ENCODE results near the gene GRIA4. TPM values are rescaled to one million over a fixed set of nuclear protein-coding genes. Genes with fewer than 3 reads are reported as not detected.
"Not testable (repeated sequence)": the region's sequence is repeated elsewhere in the genome, so short reads cannot be mapped to it uniquely, and the experiment has no call there.

Gene GRIA4
- polyA plus RNA-seq, 3 donors = 0.51 to 0.94 (median 0.72) TPM

DNA sequence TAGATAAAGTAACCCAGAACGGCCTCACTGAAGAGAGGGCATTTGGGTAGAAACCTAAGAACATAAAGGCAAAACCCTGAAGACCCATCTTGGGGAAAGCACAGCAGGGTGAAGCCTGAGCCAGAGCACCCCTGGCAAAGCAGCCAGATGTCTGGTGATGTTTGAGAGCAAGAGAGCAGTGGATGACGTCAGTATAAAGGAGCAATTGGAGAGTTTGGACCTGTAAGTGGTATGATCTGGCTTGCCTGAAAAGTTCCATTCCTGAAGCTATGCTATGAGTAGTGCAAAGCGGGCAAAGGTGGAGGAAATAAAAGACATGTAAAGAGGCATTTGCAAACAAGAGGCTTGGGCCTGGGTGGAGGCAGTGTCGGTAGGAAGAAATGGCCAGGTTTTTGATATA lies 244.4 kb downstream of the GRIA4 start:
- DNase-seq (ENCODE audit: low read depth in 3 of 3, low spot score in 2 of 3) = no peak

DNA sequence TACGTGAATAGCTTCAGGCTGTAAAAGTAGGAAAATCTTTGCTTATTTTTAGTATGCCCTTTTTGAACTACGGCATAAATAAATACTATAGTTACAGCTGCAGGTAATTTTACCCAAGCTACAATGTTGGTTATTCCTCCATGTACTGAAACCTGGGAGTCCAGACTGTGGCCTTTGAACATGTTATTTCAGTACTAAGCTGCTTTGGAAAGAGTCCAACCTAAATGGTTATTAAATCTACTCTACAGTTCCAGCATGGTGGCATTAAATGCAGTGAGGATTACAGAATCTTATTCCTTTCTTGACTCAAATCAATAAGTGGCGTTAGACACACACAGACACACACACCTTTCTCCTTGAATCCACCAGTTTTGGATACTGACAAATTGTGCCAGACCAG lies 247.1 kb downstream of the GRIA4 start:
- no peak for DNase-seq (ENCODE audit: low read depth in 3 of 3, low spot score in 2 of 3)

DNA sequence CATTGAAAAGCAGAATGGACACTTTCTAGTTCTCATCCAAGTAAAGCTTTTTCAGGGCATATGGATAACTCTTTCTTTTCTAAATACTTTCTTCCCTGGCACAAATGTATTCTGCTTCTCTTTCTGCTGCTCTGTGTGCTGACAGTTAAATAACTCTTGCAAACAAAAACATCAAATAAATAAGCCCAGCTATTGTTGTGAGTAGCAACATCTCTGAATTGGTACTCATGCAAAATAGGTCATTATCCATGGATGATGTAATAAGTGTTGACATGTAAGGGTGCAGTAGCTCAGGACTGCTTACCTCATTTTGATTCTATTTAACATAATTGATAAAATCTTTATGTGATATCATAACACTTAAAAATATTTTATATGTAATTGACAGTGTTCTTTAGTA lies 247.9 kb downstream of the GRIA4 start:
- no peak for DNase-seq (ENCODE audit: low read depth in 3 of 3, low spot score in 2 of 3)

DNA sequence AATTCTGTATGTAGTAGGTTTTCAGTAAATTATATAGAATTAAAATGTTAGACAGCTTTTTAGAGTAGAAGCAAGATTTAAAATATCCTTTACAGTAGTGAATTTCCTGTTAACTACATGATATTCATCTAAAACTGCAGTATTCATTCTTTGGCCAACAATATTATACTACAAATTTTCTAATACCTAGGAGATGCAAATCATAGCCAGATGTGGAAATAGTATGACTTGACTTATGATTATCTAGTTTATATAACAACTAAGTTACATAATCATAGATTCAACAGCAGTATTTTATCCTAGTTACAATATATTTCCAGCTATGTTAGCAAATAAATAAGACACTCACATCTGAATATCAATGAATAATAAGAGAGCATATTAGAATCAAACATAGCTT lies 249.0 kb downstream of the GRIA4 start:
- no peak for DNase-seq (ENCODE audit: low read depth in 3 of 3, low spot score in 2 of 3)

DNA sequence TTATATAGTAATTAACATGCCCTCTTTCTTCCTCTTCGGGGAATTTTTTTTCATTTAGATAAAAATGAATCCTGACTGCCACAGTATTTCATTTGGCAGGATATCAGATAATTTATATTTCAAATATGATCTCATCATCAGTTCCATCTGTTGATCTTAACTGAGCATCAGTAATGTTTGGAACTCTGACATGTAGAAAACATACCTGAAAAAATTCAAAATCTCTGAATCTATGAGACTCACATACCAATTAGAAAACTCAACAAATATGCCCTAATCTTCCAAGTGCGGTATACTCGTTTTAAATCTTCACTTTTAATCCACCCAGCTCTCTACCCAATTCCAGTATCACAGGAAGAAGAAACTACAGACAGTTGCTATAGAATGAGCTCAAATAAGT lies 250.2 kb downstream of the GRIA4 start:
- DNase-seq (ENCODE audit: low read depth in 3 of 3, low spot score in 2 of 3) = no peak

DNA sequence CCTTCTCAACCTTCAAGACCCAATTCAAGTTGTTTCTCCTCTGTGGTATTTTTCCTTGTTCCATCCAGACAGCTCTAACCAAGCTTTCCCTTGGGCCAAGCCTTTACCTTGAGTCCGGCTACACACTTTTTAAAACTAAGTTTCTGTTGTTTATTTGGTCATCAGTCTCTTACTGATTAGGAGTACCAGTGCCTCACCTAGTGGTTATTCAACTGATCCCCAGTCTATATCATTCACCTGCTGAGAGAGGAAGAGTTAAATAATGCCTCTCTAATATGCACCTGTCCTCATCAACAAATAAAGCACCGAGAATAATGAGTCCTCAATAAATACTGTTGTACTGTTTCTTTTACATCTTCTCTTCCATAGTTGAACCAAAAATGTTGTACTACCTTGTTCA lies 251.4 kb downstream of the GRIA4 start:
- no peak for DNase-seq (ENCODE audit: low read depth in 3 of 3, low spot score in 2 of 3)

DNA sequence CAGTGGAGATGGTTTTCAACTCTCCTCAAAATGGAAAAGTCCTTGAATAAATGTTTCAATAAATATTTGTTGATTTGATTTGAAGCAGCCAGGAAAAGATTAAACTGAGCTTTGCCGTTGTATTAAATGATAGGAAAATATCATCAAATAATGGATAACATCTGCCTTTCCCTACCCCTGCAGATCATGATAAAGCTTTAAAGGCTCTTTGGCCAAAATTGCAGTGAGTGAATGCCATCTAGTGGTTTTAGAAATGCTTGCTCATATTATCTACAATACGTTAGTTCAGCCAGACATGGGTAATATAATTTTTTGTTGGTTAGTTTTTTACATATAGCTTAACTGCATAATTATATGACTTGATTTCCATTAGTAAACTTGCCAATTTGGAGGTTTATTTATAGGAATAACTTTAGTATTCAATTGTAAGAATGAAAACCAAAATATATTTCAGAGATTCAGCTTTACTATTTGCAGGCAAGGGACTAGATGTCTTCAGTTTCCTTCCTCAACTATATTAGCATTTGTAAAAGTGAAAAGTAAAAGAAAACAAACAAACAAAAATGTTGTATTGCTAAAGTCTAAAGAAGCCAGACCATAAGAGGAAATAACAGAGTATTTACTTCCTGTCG lies 253.0 kb downstream of the GRIA4 start:
- peak in 2 of 3 donors; percentile 13 to 19 for DNase-seq (ENCODE audit: low read depth in 3 of 3, low spot score in 2 of 3)

DNA sequence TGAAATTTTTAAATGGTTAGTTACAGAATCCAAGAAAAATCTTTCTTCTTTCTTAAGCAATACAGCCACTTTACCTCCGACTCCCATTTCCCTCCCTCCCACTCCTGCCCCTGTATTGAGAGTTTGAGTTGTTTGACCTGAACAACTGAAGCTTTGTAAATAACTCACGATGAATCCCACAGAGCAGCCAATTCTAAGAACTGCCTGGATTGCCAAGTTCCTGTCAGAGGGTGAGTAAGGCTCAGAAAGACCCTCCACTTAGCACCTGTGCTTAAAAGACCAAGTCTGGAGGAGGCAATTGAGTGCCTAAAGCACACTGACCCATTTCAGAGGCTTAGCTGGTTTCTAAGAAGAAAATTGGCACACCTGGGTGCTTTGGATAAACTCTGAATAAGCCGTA lies 253.7 kb downstream of the GRIA4 start:
- DNase-seq (ENCODE audit: low read depth in 3 of 3, low spot score in 2 of 3) = no peak

DNA sequence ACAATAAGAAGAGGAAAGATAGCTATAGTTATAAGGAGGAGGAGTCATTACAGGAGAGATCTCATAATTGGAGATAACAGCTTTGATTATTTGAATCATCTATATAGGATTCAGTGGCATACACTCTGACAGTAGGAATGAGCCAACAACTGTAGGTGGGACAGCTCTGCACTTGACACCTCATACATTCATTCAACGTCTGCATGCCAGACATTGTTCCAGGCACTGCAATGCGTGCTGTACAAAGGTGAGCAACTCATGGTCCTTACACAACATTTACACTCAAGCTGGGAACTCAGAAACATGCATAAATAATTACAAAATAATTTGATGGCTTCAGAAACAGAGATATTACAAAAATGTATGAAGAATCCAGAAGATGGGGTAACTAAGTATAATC lies 257.9 kb downstream of the GRIA4 start:
- DNase-seq (ENCODE audit: low read depth in 3 of 3, low spot score in 2 of 3) = no peak

DNA sequence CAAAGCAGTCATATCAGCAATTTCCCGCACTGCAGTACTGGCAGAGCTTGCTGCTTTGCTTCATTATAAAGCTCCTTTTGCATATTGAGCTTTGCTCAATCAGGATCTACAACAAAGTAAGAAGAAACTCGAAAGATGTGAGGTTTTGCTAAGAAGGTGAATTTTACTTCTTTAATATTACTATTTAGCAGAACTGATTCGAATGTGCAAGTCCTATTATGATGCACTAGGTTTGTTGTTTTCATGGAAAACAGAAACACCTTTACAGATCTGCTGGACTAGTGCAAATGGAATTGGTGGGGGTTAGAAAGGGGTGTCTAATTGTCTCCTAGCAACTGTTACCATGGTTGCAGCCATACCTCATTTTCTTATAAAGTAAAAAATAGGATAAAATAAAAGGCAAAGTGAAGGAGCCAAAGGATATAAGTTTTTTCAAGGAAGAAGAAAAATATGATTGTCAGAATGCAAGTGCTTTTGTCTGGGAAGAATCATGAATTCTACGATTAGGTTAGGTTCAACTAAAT lies 259.0 kb downstream of the GRIA4 start:
- no peak for DNase-seq (ENCODE audit: low read depth in 3 of 3, low spot score in 2 of 3)

DNA sequence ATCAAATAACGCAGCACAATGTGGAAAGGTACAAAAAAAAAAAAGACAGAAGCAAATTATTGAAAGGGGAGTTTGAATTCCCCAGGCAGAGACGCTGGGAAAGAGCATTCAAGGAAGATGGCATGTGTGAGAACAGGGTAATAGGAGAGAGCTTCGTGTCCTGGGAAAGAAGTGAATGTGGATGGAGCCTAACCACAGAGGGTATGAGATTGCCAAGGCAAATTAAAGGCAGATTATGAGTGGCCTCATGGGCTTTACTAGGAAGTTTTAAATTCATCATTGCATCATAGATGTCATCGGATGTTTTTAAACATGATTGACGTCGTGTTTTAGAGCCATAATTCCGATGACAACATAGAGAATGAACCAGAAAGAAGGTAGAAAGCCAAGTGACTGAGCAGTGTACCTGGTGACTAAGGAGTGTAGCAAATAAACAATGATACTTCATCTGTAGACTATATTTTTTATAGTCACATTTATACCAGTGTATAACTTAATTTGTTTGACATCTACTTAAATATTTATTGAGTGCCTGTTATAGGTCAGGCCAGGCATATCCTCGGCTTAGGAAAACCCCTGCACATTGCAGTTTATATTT lies 260.7 kb downstream of the GRIA4 start:
- no peak for DNase-seq (ENCODE audit: low read depth in 3 of 3, low spot score in 2 of 3)

DNA sequence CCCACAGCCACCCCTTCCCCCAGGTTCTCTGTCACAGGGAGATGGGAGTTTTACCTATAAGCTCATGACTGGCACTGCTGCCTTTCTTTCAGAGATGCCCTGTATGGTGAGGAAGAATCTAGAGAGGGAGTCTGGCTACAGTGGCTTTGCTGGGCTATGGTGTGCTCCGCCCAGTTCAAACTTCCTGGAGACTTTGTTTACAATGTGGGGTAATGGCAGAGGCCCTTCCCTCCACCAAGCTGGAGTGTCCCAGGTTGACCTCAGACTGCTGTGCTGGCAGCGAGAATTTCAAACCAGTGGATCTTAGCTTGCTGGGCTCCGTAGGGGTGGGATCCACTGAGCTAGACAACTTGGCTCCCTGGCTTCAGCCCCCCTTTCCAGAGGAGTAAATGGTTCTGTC lies 268.6 kb downstream of the GRIA4 start:
- no peak for DNase-seq (ENCODE audit: low read depth in 3 of 3, low spot score in 2 of 3)

DNA sequence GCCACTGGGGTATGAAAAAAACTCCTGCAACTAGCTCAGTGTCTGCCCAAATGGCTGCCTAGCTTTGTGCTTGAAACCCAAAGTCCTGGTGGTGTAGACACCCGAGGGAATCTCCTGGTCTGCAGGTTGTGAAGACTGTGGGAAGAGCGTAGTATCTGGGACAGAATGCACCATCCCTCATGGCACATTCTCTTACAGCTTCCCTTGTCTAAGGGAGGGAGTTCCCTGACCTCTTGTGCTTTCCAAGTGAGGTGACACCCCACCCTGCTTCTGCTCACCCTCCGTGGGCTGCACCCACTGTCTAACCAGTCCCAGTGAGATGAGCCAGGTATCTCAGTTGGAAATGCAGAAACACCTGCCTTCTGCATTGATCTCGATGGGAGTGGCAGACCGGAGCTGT lies 269.1 kb downstream of the GRIA4 start:
- not testable (repeated sequence) for DNase-seq (ENCODE audit: low read depth in 3 of 3, low spot score in 2 of 3)

DNA sequence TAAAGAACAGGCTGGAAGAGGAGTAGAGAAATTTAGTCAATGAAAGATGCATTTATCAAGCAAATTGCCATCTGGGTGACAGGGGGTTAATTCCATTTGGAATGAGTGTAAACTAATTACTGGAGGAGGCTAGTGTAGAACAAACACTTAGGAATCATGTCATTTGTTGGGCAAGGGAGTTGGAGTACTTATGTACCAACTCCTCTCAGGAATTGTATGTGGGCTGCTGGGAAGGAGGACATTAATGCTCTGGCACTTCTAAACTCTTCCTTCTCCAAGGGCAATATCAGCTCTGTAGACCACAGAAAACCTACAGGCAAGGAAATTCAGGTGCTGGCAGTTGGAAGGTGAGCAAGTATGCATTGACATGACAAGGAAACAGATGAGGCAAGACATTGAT lies 271.2 kb downstream of the GRIA4 start:
- no peak for DNase-seq (ENCODE audit: low read depth in 3 of 3, low spot score in 2 of 3)

DNA sequence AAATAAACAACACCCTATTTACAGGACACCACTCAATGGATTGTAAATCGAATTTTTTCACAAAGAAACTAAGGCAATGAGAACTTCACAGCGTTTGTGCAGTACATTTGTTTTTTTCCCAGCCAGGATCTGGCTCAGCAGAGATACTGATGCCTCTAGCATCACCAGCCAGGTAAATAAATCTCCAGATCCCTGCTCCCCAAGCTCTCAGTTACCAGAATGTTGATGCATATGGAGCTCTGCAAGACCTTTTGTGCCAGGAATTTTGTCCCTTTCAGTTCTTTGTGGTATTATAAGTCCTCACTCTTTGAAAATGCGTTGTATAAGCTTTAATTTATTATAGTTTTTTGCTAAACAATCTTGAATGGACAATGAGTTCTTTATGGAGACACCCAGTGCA lies 274.6 kb downstream of the GRIA4 start:
- no peak for DNase-seq (ENCODE audit: low read depth in 3 of 3, low spot score in 2 of 3)

DNA sequence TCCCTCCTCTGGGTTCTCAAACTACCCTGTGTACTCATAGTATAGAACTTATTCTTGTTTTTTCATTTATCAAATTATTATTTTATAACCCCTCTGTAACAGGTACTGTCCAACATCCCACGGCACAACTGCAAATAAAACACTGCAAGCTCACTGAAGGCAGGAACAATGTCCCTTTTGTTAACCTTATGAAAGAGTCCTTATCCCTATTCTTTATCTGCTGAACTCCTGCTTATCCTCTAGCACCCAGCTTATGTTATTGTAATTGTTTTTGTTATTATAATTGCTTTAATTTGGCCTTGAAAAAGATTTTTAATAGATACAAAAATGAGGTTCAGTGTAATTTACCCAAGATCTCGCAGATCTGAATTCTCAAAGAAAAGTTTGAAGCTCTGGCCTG lies 281.8 kb downstream of the GRIA4 start:
- no peak for DNase-seq (ENCODE audit: low read depth in 3 of 3, low spot score in 2 of 3)

DNA sequence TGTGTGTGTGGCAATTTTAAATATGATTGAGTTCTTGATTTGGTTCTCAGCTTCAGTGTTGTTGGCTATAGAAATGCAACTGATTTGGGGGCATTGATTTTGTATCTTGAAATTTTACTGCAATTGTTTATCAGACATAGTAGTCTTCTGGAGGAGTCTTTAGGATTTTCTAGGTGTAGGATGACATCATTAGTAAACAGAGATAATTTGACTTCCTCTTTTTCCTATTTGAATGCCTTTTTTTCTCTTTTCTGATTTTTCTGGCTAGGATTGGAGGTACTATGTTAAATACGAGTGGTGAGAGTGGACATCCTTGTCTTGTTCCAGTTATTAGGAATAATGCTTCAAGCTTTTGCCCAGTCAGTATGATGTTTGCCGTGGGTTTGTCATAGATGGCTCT lies 287.3 kb downstream of the GRIA4 start:
- DNase-seq (ENCODE audit: low read depth in 3 of 3, low spot score in 2 of 3) = no peak

DNA sequence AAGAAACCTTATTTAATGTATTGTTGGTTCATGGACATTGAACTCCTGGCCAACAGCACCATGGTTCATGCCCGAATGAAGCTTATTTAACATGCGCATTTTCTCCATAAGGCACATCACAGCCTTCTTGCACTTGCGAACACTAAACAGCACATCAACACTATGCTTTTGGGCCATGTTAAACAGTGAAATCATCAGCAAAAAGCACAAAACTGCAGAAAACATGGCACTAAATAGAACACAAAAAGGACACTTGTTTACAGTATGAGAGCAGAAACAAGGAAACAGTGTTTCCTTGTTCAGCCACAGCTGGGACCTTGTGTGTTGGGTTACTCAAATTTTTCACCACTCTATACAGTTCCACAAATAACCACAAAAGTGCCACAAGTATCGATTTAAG lies 289.9 kb downstream of the GRIA4 start:
- no peak for DNase-seq (ENCODE audit: low read depth in 3 of 3, low spot score in 2 of 3)

DNA sequence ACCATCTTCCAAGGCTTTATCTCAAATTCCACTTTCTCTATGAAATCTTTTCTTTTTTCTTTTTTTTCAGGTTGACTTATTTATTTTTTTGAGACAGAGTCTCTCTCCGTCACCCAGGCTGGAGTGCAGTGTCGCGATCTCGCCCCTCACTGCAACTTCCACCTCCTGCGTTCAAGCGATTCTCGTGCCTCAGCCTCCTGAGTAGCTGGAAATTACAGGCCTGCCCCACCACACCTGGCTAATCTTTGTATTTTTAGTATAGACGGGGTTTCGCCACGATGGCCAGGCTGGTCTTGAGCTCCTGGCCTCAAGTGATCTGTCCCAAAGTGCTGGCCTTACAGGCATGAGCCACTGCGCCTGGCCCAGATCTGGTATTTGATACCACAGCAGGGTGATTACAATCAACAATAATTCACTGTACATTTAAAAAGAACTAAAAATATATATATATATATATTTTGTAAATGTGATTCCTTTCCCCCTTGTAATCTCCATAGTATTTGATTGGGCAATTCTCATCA lies 290.7 kb downstream of the GRIA4 start:
- no peak for DNase-seq (ENCODE audit: low read depth in 3 of 3, low spot score in 2 of 3)

DNA sequence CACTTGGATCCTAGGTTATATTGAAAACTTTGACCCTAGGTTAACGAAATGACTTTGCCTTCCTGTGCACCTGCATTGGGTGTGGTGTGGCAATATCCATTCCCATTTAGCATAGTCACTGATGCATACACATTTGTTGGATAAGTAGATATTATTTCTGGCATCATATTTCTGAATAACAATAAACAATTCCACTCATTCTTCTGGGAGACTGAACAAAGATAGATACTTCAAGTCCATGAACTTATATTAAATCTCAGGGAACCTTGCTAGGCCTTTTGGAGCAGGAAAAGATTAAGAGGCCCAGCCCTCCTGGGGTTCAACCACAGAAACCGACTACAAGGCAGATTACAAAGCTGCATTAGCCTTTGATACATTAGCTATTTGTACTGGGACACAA lies 293.2 kb downstream of the GRIA4 start:
- DNase-seq (ENCODE audit: low read depth in 3 of 3, low spot score in 2 of 3) = no peak

DNA sequence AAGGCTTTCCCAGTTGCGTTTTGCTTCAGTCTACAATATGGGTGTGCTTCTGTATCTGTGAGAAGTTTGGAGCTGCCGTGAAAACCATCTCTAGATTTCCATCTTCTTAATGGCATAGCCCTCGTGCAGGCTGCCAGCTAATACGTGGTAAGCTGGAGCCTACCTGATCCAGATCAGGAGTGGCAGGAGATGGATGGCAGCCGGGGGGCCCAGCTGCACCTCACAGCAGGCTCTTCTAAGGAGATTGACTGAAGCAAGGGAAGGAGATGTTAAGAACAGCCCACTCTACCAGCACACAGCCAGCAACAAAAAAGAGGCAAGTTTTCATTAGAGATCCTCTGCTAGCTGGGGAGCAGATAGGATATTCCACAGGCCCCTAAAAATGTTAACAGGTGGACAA lies 296.6 kb downstream of the GRIA4 start:
- no peak for DNase-seq (ENCODE audit: low read depth in 3 of 3, low spot score in 2 of 3)

DNA sequence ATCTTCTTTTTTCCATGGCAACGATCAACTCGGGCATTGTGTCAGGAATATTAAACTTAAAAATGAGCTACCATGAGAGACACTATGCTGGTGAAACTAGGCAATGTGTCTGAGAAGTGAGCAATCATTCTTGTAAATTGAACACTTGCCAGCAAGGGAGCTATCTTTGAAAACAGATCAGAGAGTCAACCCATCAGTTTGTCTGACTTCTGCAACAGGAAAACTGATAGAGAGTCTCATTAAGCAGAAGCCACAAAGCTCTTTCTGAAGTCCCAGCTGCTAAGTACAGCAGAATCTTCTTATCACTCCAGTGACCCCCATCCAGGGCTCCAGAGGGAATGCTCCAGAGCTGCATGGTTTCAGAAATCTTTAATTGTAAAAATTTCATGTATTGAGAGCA lies 297.4 kb downstream of the GRIA4 start:
- DNase-seq (ENCODE audit: low read depth in 3 of 3, low spot score in 2 of 3) = no peak
